Keratinocyte (primary cell): ENCODE measurements around the gene MLLT10.

Source experiments
- CTCF ChIP-seq, 3 experiments: IDR thresholded peaks in 1 of 3; conservative IDR thresholded peaks in 1 of 3; optimal IDR thresholded peaks in 1 of 3; 2 replicates in 2 of 3; 3 replicates in 1 of 3; pipeline versions ENCODE3 to v1.5.1; 2011; ENCODE audit warnings: low read length in 3 of 3, mild to moderate bottlenecking in 3 of 3, moderate library complexity in 2 of 3, control low read depth in 1 of 3, inconsistent platforms in 1 of 3; ENCODE audit not compliant: insufficient read depth in 2 of 3; ENCODE audit errors: extremely low read depth in 1 of 3
- EZH2 ChIP-seq: IDR thresholded peaks from one replicate; pipeline ENCODE4 v1.6.1; 2012; ENCODE audit warnings: inconsistent platforms, mild to moderate bottlenecking, low read length, moderate library complexity

GRCh38 chr10:21675157-21675796, 141.2 kb downstream of the MLLT10 start:
- TF ChIP-seq CTCF (optimal IDR thresholded peaks at IDR 0.05 in 1 of 3, IDR thresholded peaks at IDR 0.05 in 1 of 3, conservative IDR thresholded peaks at IDR 0.05 in 1 of 3; ENCODE audit: extremely low read depth in 1 of 3, insufficient read depth in 2 of 3, low read length in 3 of 3) = peak; percentile 71 to 93 (median 76)
- TF ChIP-seq EZH2 = no peak
